ENCODE measurements around the gene SLC10A2.

SLC10A2 gene

GRCh38 chr13:103000157-103000556 is 66.1 kb downstream of the SLC10A2 start:
- H3K4me3 ChIP-seq (replicated peaks in 1 of 2; ENCODE audit: low read depth in 2 of 2, low read length in 2 of 2) = no peak overlapping the region
- no peak for TF ChIP-seq CTCF (IDR thresholded peaks at IDR 0.05; ENCODE audit: low read depth, low read length)
- no peak for DNase-seq (ENCODE audit: low read depth in 2 of 2)

DNA sequence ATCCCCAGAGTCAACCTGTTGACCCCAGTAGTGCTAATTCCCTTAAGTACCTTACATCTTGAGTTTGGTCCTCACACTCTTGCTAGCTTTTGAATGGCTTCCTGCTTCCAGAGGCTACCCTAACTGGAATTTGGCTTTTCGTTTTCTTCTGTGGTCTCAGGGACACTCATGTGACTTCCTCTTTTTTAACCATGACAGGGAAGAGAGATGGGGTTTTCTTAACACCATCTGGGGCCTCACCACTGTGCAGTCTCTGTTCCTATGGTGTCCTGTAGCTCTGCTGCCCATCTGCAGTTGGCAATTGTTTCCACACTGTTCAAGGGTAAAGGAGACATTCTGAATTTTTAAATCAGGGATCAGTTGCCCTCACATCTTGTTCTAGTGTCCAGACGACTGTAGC is 66.7 kb downstream of the SLC10A2 start:
- H3K4me3 ChIP-seq (replicated peaks in 1 of 2; ENCODE audit: low read depth in 2 of 2, low read length in 2 of 2) = no peak overlapping the region
- TF ChIP-seq CTCF (IDR thresholded peaks at IDR 0.05; ENCODE audit: low read depth, low read length) = no peak
- no peak for DNase-seq (ENCODE audit: low read depth in 2 of 2)

Measured in cardiac fibroblast (primary cell).